GM18505 (cell line): ENCODE measurements around the gene CD74.
"Not testable (repeated sequence)": the region's sequence is repeated elsewhere in the genome, so short reads cannot be mapped to it uniquely, and the experiment has no call there.

ENCODE experiments used
- ATAC-seq: cut with Tn5 transposase; IDR thresholded peaks from one replicate; pipeline ENCODE4 v1.9.1; 2021; ENCODE audit not compliant: unreplicated experiment
- POLR2A ChIP-seq: IDR thresholded peaks from 4 replicates; pipeline ENCODE4 v1.6.1; 2011; ENCODE audit warnings: borderline replicate concordance; ENCODE audit not compliant: insufficient read depth, insufficient read length; ENCODE audit errors: extremely low read depth

CD74 gene

DNA sequence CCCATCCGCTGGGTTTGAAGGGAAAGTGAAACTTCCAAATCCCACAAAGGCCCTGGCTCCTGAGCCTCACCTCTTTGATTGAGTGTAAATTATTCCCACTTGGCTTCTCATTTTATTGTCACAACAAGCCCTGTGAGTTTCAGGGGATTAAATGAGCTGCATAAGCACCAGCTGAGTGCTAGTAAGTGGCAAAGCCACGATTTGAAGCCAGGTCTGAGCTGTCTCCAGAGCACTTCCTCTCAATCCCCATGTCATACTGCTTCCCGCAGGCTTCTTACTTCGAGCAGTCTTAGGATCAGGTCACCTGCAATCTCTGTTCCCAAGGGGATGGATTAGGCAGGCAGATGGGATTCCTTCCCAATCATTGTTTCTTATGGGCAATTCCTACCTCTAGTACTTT is 18.9 kb upstream of the CD74 start:
- no peak for ATAC-seq
- no peak for TF ChIP-seq POLR2A

GRCh38 chr5:150431048-150431447 is 18.3 kb upstream of the CD74 start:
- no peak for TF ChIP-seq POLR2A
- ATAC-seq = no peak

DNA sequence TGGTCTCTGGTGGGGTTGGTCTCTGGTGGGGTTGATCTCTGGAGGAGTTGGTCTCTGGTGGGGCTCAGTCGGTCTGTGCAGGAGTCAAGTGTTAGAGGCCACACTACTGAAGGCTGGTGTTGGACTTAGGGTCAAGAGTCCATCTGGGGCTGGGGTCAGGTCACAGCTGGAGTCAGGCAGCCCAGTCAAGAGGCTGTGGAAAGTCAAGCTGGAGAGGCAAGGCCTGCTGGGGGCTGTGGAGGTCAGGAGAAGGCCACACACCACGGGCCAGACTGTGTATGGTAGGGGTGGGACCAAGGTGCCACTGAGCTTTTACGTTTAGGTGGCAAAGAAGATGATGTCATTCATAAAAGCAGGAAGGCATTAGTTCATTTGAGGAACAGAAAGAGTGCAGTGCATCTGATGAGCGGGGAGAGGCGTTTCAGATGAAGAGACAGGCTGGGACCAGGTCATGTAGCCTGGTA is 16.7 kb upstream of the CD74 start:
- ATAC-seq = peak; percentile 61
- no peak for TF ChIP-seq POLR2A

DNA sequence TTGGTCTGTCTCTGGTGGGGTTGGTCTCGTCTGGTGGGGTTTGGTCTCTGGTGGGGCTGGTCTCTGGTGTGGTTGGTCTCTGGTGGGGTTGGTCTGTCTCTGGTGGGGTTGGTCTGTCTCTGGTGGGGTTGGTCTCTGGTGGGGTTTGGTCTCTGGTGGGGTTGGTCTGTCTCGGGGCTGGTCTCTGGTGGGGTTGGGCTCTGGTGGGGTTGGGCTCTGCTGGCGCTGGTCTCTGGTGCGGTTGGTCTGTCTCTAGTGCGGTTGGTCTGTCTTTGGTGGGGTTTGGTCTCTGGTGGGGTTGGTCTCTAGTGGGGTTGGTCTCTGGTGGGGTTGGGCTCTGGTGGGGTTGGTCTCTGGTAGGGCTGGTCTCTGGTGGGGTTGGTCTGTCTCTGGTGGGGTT is 16.3 kb upstream of the CD74 start:
- ATAC-seq = no peak
- no peak for TF ChIP-seq POLR2A

DNA sequence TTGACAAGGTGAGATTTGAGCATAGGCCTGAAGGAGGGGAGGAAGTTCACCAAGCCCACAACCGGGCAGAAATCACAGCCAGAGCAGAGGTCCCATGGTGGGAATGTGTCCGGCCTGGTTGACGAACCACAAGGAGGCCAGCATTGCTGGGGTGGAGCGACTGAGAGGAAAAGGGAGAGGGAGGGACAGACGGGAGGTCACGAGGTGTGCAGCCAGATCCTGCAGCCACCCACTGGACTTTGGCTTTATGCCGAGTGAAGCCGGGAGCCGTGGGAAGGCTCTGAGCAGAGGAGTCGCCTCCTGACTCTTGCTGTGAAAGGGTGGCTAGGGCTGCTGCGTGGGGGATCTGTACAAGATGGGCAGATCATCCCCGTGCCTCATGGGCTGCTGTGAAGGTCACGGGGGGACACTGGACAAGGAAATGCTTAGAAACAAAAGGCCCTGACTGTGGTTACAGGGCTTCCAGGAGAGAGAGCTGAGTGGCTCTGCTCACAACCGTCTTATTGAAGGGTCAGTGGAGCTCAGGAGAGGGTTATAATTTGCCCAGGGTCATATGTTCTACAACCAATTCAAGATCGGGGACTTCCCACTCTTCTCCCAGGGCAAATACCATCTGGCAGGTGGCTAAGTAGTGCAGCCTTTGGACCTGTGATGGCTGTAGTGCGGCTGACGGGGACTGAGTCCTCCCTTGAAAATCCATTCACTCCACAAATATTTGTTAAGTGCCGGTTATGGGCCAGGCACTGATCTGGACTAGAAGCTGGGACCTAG is 15.6 kb upstream of the CD74 start:
- no peak for ATAC-seq

GRCh38 chr5:150426165-150426564 is 13.5 kb upstream of the CD74 start:
- not testable (repeated sequence) for ATAC-seq

More for the DNA sequence above, 15.6 kb upstream of the CD74 start:
- TF ChIP-seq POLR2A = no peak

DNA sequence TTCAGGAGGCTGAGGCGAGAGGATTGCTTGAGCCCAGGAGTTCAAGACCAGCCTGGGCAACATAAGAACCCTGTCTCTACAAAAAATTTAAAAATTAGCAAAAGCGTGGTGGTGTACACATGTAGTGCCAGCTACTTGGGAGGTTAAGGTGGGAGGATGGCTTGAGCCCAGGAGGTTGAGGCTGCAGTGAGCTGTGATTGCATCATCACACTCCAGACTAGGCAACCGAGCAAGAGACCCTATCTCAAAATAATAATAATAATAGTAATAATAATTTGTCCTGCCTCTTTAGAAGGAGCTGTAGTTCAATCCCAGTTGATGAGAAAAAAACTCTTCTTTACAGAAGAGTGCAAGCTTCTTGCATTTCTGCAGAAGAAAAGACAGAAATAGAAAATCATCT is 10.0 kb upstream of the CD74 start:
- ATAC-seq = no peak

DNA sequence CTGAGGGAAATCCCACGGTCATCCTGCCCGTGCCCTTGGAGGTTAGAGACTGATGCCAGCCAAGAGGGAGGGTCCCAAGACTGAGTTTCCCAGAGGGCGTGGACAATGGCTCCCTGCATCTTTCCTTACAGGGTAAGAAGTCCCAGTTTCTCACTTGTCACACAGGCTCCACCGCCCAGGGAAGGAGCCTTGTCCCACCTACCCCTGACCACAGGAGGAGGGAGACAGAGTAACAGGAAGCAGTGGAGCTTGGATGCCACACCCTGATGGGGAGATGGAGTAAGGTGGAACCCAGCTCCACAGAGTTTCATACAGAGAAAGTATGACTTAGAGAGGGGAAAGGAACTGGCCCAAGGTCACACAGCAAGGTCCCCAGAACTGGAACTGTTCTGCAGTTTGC is 9.4 kb upstream of the CD74 start:
- ATAC-seq = no peak
- no peak for TF ChIP-seq POLR2A

More for the DNA sequence above, 10.0 kb upstream of the CD74 start:
- TF ChIP-seq POLR2A = no peak

GRCh38 chr5:150419630-150420270 is 7.0 kb upstream of the CD74 start:
- peak; percentile 73 for ATAC-seq
- TF ChIP-seq POLR2A = peak; percentile 46

DNA sequence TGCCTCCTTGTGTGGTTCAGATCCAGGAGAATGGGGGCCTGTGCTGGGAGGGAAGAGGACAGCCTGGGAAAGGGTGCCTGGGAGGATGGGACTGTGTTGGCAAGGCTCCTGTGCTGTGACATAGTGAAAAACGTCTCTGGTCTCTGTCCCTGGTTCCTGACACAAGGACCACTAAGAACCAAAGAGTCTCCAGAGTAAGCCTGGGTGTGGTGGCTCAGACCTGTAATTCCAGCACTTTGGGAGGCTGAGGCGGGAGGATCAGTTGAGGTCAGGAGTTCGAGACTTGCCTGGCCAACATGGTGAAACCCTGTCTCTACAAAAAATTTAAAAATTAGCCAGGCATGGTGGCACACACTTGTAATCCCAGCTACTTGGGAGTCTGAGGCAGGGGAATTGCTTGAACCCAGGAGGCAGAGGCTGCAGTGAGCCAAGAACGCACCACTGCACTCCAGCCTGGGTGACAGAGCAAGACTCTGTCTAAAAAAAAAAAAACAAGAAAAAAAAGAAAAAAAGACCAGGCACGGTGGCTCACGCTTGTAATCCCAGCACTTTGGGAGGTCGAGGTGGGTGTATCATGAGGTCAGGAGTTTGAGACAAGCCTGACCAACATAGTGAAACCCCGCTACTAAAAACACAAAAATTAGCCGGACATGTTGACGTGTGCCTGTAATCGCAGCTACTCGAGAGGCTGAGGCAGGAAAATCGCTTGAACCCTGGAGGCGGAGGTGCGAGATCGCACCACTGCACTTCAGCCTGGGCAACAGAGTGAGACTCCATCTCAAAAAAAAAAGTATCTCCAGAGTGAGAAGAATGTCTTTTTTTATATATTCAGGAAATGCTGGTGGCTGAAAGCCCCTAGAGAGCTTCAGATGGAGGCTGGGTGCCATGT is 1.4 kb upstream of the CD74 start:
- ATAC-seq = not testable (repeated sequence)
- TF ChIP-seq POLR2A = peak; percentile 36

DNA sequence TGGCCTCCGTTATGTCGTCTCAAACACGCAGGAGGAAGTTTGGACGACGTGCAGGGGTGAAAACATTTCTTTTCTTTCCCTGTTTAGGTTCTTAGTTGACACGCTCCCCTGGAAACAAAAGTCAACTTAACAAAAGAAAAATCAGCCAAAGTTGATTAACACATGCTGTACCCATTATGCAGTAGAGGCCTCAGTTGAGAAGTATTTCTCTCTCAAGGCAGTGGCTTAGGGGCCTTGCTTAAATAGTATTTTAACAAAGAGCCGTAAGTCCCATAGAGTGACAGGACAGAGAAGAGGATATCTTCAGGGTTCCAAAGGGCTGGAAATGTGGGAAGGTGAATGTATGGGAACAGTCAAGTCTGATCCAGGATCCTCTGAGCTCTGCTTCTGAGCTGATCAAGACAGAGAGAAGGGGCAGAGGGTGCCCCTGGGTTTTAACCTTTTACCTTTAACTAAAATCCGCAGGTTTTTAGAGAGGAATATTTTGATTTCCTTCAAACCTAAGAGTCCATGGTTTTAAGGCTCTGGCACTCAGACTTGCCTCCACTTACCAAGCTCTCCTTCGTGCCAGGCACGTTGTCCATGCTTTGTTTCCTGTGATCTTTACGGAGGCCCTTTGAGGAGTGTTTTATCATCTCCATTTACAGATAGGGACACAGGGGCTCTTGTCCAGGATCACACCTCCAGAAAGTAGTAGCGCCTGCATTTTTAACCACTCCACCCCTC is 629 bp upstream of the CD74 start:
- no peak for ATAC-seq
- no peak for TF ChIP-seq POLR2A

DNA sequence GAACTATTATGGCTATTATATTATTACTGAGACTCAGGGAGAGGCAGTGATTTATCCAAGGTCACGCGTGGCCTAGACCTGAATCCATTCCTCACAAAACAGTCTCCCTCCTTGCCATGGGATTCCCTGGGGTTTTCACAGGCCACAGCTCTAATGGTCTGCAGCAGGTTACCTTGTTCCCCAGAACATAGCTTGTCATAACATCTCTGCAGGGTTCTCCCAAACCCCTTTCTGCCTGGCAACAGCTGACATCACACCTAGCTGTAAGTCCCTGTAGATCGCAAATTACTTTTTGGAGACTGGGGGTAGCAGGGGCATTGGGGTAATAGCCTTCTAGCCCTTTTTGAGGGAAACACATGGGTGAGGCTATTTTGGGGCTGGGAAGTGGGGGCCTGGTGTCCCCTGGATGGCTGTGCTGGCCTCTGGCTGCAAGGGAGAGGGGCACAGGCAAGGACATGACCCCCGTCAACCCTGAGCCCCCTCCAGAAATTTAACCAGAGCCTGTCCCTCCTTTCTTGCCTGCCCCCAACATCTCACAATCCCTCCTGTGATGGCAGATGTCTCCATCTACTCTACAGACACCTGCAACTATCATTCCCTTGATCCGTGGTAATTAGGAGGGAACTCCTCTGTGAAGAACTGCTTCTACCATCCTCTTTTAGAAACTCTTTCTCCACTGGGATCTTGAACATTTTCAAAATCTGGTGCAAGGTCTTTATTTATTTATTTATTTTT is 1.3 kb downstream of the CD74 start:
- ATAC-seq = no peak

More for the DNA sequence above, 1.3 kb downstream of the CD74 start:
- peak; percentile 78 for TF ChIP-seq POLR2A
